ENCODE data around the gene OBI1. TPM values are rescaled to one million over a fixed set of nuclear protein-coding genes. Genes with fewer than 3 reads are reported as not detected.
A peak's percentile ranks its signal among the peaks of the same experiment; 100 is the strongest.

OBI1 gene
- total and polyA plus RNA-seq, 2 donors (not counting 3 experiments of a cell fraction or from before 2014, with no cell fraction given), result 5.0 to 16.1 TPM

DNA sequence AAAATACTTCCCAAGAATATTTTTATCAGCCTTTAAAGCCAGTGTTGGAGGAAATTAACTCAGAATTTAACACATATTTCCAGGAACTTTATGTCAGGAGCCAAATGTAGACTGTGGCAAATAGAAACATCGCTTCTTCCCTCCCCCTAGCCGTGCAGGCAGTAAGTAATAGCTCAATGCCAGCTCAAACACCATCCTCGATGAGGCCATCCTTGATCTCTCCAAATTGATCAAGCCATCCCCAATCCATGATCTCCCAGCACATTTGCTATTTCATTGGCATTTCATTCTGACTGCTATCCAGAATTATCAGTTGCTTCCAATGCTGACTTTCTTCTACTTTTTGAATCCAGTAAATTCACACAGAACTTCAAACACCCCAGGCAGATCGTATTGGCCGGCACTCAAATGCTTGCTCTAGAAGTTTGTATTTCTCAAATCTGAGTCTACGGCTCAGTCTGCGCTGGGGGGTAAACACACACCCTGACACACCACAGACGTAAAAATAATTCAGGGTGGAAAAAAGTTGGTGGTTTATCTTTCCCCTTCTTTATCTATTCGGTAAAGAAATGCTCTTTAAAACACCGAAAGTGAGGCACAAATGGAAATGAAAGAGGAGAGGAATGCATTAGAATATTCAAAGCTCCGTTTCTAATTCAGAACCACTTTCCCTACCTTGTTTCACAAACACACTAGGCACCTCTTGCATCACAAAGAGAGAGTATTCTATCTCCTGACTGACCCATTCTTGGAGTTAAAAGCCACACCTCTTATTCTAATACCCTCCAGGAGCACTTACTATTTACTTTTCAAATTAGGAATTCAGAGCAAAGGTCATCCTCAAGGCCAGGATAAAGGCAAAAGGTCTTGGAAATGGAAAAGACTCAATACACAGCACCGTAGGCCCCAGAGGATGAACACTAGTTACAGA lies 991 bp downstream of the OBI1 start:
- no peak for TF ChIP-seq FOS (IDR thresholded peaks at IDR 0.05; ENCODE audit: borderline replicate concordance, insufficient read depth, low read length)
- no peak for TF ChIP-seq GATA2 (IDR thresholded peaks at IDR 0.05; ENCODE audit: insufficient read depth, insufficient read length, low read depth, low read length)
- TF ChIP-seq, protein P1, sequence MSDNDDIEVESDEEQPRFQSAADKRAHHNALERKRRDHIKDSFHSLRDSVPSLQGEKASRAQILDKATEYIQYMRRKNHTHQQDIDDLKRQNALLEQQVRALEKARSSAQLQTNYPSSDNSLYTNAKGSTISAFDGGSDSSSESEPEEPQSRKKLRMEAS (IDR thresholded peaks at IDR 0.05; ENCODE audit: insufficient read depth, insufficient read length), result no peak
- no peak for TF ChIP-seq POLR2AphosphoS5 (IDR thresholded peaks at IDR 0.05; ENCODE audit: insufficient read depth, low read depth, low read length)
- TF ChIP-seq JUN (IDR thresholded peaks at IDR 0.05; ENCODE audit: borderline replicate concordance, insufficient read depth, insufficient read length, low read depth), result no peak
- TF ChIP-seq EZH2 (IDR thresholded peaks at IDR 0.05; ENCODE audit: borderline replicate concordance, low read depth, low read length, severe bottlenecking), result no peak
- TF ChIP-seq MYC (IDR thresholded peaks at IDR 0.05; ENCODE audit: low read depth, low read length), result no peak
- no peak for TF ChIP-seq POLR2A (IDR thresholded peaks at IDR 0.05; ENCODE audit: low read depth, low read length)
- TF ChIP-seq, protein P2, sequence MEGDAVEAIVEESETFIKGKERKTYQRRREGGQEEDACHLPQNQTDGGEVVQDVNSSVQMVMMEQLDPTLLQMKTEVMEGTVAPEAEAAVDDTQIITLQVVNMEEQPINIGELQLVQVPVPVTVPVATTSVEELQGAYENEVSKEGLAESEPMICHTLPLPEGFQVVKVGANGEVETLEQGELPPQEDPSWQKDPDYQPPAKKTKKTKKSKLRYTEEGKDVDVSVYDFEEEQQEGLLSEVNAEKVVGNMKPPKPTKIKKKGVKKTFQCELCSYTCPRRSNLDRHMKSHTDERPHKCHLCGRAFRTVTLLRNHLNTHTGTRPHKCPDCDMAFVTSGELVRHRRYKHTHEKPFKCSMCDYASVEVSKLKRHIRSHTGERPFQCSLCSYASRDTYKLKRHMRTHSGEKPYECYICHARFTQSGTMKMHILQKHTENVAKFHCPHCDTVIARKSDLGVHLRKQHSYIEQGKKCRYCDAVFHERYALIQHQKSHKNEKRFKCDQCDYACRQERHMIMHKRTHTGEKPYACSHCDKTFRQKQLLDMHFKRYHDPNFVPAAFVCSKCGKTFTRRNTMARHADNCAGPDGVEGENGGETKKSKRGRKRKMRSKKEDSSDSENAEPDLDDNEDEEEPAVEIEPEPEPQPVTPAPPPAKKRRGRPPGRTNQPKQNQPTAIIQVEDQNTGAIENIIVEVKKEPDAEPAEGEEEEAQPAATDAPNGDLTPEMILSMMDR (IDR thresholded peaks at IDR 0.05; ENCODE audit: extremely low read depth in 1 of 2, insufficient read depth in 1 of 2, low read depth in 1 of 2, low read length in 2 of 2), result no peak
- POLR2A ChIA-PET, result no interaction called here
- peak; percentile 8 for FAIRE-seq
- dilution Hi-C loops (cut with MboI; ENCODE audit: extremely low pct_ligation_motif_present, low sequenced_read_pairs), result no loop called here
- H3K36me3 ChIP-seq (ENCODE audit: control insufficient read depth in 2 of 2, extremely low read depth in 1 of 2, insufficient read depth in 2 of 2, low read length in 2 of 2), result no peaks in the 10 kb centered on the region
- CTCF ChIA-PET, result interaction anchor here (0.6 to 1.4 kb wide), 2 partner anchors 71 to 520 kb away, joined by 3 read pairs; no protein-coding TSS in a partner anchor
- intact Hi-C loops (cut with micrococcal nuclease), result loop anchor here (2.0 to 10.0 kb wide), 4 partner anchors 49 to 734 kb away; no protein-coding TSS in a partner anchor
- H3K4me2 ChIP-seq (ENCODE audit: insufficient read depth, low read length), result peak overlapping the region; percentile 94
- BruUV-seq (replicated peaks), result TSS peak; percentile 42
- peak overlapping the region; percentile 96 for H2AFZ ChIP-seq (ENCODE audit: low read depth, low read length)
- no peaks in the 10 kb centered on the region for H4K20me1 ChIP-seq (replicated peaks; ENCODE audit: control insufficient read depth, extremely low read depth, insufficient read depth, low read length)
- no peaks in the 10 kb centered on the region for H3K9me3 ChIP-seq (replicated peaks; ENCODE audit: control insufficient read depth, insufficient read depth, low read length)
- peaks cover 30% of the 10 kb centered on the region for H3K4me1 ChIP-seq (ENCODE audit: control insufficient read depth, extremely low read depth, insufficient read depth, low read length)
- H3K27me3 ChIP-seq (ENCODE audit: control insufficient read depth in 2 of 2, insufficient read depth in 2 of 2, low read length in 2 of 2), result no peaks in the 10 kb centered on the region
- H3K79me2 ChIP-seq (ENCODE audit: control insufficient read depth, insufficient read depth, low read length), result peaks cover 57% of the 10 kb centered on the region
- DNase-seq (ENCODE audit: low read depth, low spot score), result peak; percentile 30
- no peaks in the 10 kb centered on the region for H3K9me1 ChIP-seq (replicated peaks; ENCODE audit: control insufficient read depth, extremely low read depth, insufficient read depth, low read length)
- H3K27ac ChIP-seq (ENCODE audit: insufficient read depth, low read depth, low read length), result peak overlapping the region; percentile 48
- peak overlapping the region; percentile 50 to 97 (median 93) for H3K4me3 ChIP-seq (replicated peaks in 1 of 3; ENCODE audit: insufficient read depth in 1 of 3, low read depth in 1 of 3, low read length in 3 of 3)
- H3K9ac ChIP-seq (replicated peaks; ENCODE audit: extremely low read depth, insufficient read depth, low read length), result peak overlapping the region; percentile 93
